Measurements from ENCODE around the gene COL6A2.

COL6A2 gene

DNA sequence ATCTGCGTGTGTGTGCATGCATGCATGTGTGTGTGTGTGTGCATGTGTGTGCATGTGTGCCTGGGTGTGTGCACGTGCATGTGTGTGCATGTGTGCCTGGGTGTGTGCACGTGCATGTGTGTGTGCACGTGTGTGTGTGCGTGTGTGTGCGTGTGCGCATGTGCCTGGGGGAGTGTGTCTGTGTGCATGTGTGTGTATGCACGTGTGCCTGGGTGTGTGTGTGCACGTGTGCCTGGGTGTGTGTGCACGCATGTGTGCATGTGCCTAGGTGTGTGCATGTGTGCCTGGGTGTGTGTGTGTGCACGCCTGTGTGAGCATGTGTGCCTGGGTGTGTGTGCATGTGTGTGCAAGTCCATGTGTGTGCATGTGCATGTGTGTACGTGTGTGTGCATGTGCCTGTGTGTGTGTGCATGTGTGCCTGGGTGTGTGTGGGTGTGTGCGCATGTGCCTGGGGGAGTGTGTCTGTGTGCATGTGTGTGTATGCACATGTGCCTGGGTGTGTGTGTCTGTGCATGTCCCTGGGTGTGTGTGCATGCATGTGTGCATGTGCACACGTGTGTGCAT, 29.3 kb upstream of the COL6A2 start:
- no peak overlapping the region for H3K27ac ChIP-seq (ENCODE audit: low read length, poor library complexity, severe bottlenecking)
- no peak overlapping the region for H3K23ac ChIP-seq (ENCODE audit: low read length in 2 of 2)
- H3K18ac ChIP-seq (ENCODE audit: low read depth in 1 of 2, low read length in 2 of 2): peak overlapping the region in 1 of 2 experiments; percentile 11
- no peaks in the 10 kb centered on the region for H3K27me3 ChIP-seq (ENCODE audit: control insufficient read depth in 1 of 2, insufficient read depth in 1 of 2, low read length in 2 of 2)
- peaks cover 0 to 4% of the 10 kb centered on the region in 2 experiments for H3K36me3 ChIP-seq (ENCODE audit: control insufficient read depth in 1 of 2, insufficient read depth in 2 of 2, low read depth in 1 of 2, low read length in 2 of 2)
- H2BK5ac ChIP-seq (ENCODE audit: low read depth, low read length, poor library complexity, severe bottlenecking): no peak overlapping the region
- 64% methylated on average over 14 of the region's 14 CpGs for WGBS
- no peak overlapping the region for H3K14ac ChIP-seq (ENCODE audit: low read length in 2 of 2)
- no peak overlapping the region for H3K9ac ChIP-seq (ENCODE audit: low read length)
- no peak overlapping the region for H3K4me3 ChIP-seq (ENCODE audit: insufficient read depth in 1 of 2, low read depth in 1 of 2, low read length in 2 of 2)
- no peak overlapping the region for H3K4me2 ChIP-seq (ENCODE audit: low read length, poor library complexity, severe bottlenecking)
- H2BK12ac ChIP-seq (ENCODE audit: low read length in 2 of 2): no peak overlapping the region
- H3K9me3 ChIP-seq (ENCODE audit: control insufficient read depth, low read length): no peaks in the 10 kb centered on the region
- no peak overlapping the region for H2AK5ac ChIP-seq (ENCODE audit: low read length, severe bottlenecking)
- no peak overlapping the region for H4K91ac ChIP-seq (ENCODE audit: low read length)
- H3K79me1 ChIP-seq (replicated peaks; ENCODE audit: low read length, poor library complexity, severe bottlenecking): no peaks in the 10 kb centered on the region
- DNase-seq: no peak
- H3K4me1 ChIP-seq (ENCODE audit: control insufficient read depth, insufficient read depth, low read depth, low read length): peaks cover 18% of the 10 kb centered on the region
- H4K8ac ChIP-seq (ENCODE audit: low read length): no peak overlapping the region
- H2AFZ ChIP-seq (ENCODE audit: low read depth, low read length): no peak overlapping the region
- no peak overlapping the region for H3K4ac ChIP-seq (ENCODE audit: low read depth in 1 of 2, low read length in 2 of 2)
- no peak overlapping the region for H2BK15ac ChIP-seq (ENCODE audit: low read depth, poor library complexity, severe bottlenecking)
- H2BK120ac ChIP-seq (ENCODE audit: low read depth, low read length): no peak overlapping the region

DNA sequence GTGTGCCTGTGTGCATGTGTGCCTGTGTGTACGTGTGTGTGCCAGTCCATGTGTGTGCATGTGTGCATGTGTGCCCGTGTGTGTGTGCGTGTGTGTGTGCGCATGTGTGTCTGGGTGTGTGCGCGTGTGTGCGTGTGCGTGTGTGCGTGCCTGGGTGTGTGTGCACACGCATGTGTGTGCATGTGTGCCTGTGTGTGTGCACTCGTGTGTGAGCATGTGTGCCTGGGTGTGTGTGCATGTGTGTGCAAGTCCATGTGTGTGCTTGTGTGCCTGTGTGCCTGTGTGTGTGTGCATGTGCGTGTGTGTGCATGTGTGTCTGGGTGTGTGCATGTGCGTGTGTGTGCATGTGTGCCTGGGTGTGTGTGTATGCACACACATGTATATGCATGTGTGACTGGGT, 28.7 kb upstream of the COL6A2 start:
- Histone ChIP-seq H3K4me1 (ENCODE audit: control insufficient read depth, insufficient read depth, low read depth, low read length) (peaks cover 18% of the 10 kb centered on the region), H3K14ac (ENCODE audit: low read length in 2 of 2) (no peak overlapping the region), H3K9ac (ENCODE audit: low read length) (no peak overlapping the region), H3K23ac (ENCODE audit: low read length in 2 of 2) (no peak overlapping the region), H3K79me1 (replicated peaks; ENCODE audit: low read length, poor library complexity, severe bottlenecking) (no peaks in the 10 kb centered on the region), H3K18ac (ENCODE audit: low read depth in 1 of 2, low read length in 2 of 2) (no peak overlapping the region), H2BK5ac (ENCODE audit: low read depth, low read length, poor library complexity, severe bottlenecking) (no peak overlapping the region), H3K36me3 (ENCODE audit: control insufficient read depth in 1 of 2, insufficient read depth in 2 of 2, low read depth in 1 of 2, low read length in 2 of 2) (peaks cover 0 to 4% of the 10 kb centered on the region in 2 experiments), H2BK120ac (ENCODE audit: low read depth, low read length) (no peak overlapping the region), H3K4me2 (ENCODE audit: low read length, poor library complexity, severe bottlenecking) (no peak overlapping the region), H3K4ac (ENCODE audit: low read depth in 1 of 2, low read length in 2 of 2) (no peak overlapping the region), H2AK5ac (ENCODE audit: low read length, severe bottlenecking) (no peak overlapping the region), H2BK12ac (ENCODE audit: low read length in 2 of 2) (no peak overlapping the region), H4K8ac (ENCODE audit: low read length) (no peak overlapping the region), H4K91ac (ENCODE audit: low read length) (no peak overlapping the region), H3K9me3 (ENCODE audit: control insufficient read depth, low read length) (no peaks in the 10 kb centered on the region), H3K27ac (ENCODE audit: low read length, poor library complexity, severe bottlenecking) (no peak overlapping the region), H2BK15ac (ENCODE audit: low read depth, poor library complexity, severe bottlenecking) (no peak overlapping the region), H2AFZ (ENCODE audit: low read depth, low read length) (no peak overlapping the region), H3K27me3 (ENCODE audit: control insufficient read depth in 1 of 2, insufficient read depth in 1 of 2, low read length in 2 of 2) (no peaks in the 10 kb centered on the region), H3K4me3 (ENCODE audit: insufficient read depth in 1 of 2, low read depth in 1 of 2, low read length in 2 of 2) (no peak overlapping the region)
- 88% methylated on average over 13 of the region's 13 CpGs for WGBS
- DNase-seq: no peak

DNA sequence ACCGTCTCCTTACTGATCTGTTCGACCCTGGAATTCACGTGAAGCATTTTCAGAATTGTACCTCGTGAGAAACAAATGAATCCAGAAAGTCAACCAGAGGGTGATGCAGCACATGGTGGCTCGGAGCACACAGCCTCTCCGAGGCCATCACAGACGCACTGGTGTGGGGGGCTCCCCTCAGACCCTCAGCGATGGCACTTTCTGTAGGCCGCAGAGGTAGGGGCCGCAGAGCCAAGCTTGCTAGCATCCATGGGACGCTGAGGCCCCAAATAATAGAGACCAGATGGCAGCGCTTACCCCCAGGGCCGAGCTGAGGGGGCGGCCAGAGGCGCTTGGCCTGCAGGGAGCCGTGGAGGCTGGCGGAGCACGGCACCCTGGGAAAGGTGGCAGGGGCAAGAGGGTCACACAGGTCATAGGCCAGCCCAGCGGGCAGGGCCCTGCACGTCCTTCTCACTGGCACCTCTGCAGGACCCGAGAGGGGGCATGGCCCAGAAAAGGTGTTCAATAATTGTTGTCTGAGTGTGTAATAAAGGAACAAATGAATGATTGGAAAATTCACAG, 28.1 kb upstream of the COL6A2 start:
- Histone ChIP-seq H2AK5ac (ENCODE audit: low read length, severe bottlenecking) (no peak overlapping the region), H4K91ac (ENCODE audit: low read length) (no peak overlapping the region), H3K4me3 (ENCODE audit: insufficient read depth in 1 of 2, low read depth in 1 of 2, low read length in 2 of 2) (no peak overlapping the region), H3K4me2 (ENCODE audit: low read length, poor library complexity, severe bottlenecking) (no peak overlapping the region), H3K4ac (ENCODE audit: low read depth in 1 of 2, low read length in 2 of 2) (no peak overlapping the region), H3K27me3 (ENCODE audit: control insufficient read depth in 1 of 2, insufficient read depth in 1 of 2, low read length in 2 of 2) (no peaks in the 10 kb centered on the region), H2BK5ac (ENCODE audit: low read depth, low read length, poor library complexity, severe bottlenecking) (no peak overlapping the region), H2BK120ac (ENCODE audit: low read depth, low read length) (no peak overlapping the region), H3K27ac (ENCODE audit: low read length, poor library complexity, severe bottlenecking) (no peak overlapping the region), H2AFZ (ENCODE audit: low read depth, low read length) (no peak overlapping the region), H3K9me3 (ENCODE audit: control insufficient read depth, low read length) (no peaks in the 10 kb centered on the region), H3K4me1 (ENCODE audit: control insufficient read depth, insufficient read depth, low read depth, low read length) (peaks cover 16% of the 10 kb centered on the region), H4K8ac (ENCODE audit: low read length) (no peak overlapping the region), H2BK12ac (ENCODE audit: low read length in 2 of 2) (peak overlapping the region in 1 of 2 experiments; percentile 10), H3K36me3 (ENCODE audit: control insufficient read depth in 1 of 2, insufficient read depth in 2 of 2, low read depth in 1 of 2, low read length in 2 of 2) (peaks cover 0 to 4% of the 10 kb centered on the region in 2 experiments), H3K79me1 (replicated peaks; ENCODE audit: low read length, poor library complexity, severe bottlenecking) (no peaks in the 10 kb centered on the region), H3K23ac (ENCODE audit: low read length in 2 of 2) (no peak overlapping the region), H2BK15ac (ENCODE audit: low read depth, poor library complexity, severe bottlenecking) (no peak overlapping the region), H3K9ac (ENCODE audit: low read length) (no peak overlapping the region), H3K14ac (ENCODE audit: low read length in 2 of 2) (no peak overlapping the region), H3K18ac (ENCODE audit: low read depth in 1 of 2, low read length in 2 of 2) (no peak overlapping the region)
- 96% methylated on average over 21 of the region's 21 CpGs for WGBS
- no peak for DNase-seq

DNA sequence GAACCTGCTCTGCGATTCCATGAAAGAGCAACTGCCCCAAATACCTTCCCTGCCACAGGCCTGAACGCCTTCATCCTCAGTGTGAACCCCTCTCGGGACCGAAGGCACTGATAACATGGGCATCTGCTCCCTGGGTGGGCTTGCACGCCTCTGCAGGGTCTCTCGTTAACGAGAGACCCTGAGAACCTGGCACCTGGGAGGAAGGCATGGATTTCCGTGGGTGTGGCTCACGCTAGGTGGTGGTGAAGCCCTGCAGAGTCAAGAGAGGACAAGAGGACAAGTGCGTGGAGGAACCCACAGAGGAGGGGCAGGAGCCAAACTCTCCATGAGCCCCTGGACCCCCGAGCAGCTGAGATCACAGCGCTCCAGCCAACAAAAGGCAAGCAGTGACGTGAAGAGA, 26.8 kb upstream of the COL6A2 start:
- no peaks in the 10 kb centered on the region for H3K27me3 ChIP-seq (ENCODE audit: control insufficient read depth in 1 of 2, insufficient read depth in 1 of 2, low read length in 2 of 2)
- H2AK5ac ChIP-seq (ENCODE audit: low read length, severe bottlenecking): peak overlapping the region; percentile 46
- no peaks in the 10 kb centered on the region for H3K9me3 ChIP-seq (ENCODE audit: control insufficient read depth, low read length)
- H3K79me1 ChIP-seq (replicated peaks; ENCODE audit: low read length, poor library complexity, severe bottlenecking): no peaks in the 10 kb centered on the region
- peak overlapping the region in 1 of 2 experiments; percentile 42 for H3K14ac ChIP-seq (ENCODE audit: low read length in 2 of 2)
- H2AFZ ChIP-seq (ENCODE audit: low read depth, low read length): no peak overlapping the region
- 88% methylated on average over 13 of the region's 13 CpGs for WGBS
- peak overlapping the region in 1 of 2 experiments; percentile 26 for H3K4ac ChIP-seq (ENCODE audit: low read depth in 1 of 2, low read length in 2 of 2)
- H2BK120ac ChIP-seq (ENCODE audit: low read depth, low read length): peak overlapping the region; percentile 39
- H2BK12ac ChIP-seq (ENCODE audit: low read length in 2 of 2): peak overlapping the region; percentile 10 to 14
- H2BK15ac ChIP-seq (ENCODE audit: low read depth, poor library complexity, severe bottlenecking): peak overlapping the region; percentile 40
- no peak overlapping the region for H3K4me2 ChIP-seq (ENCODE audit: low read length, poor library complexity, severe bottlenecking)
- H3K18ac ChIP-seq (ENCODE audit: low read depth in 1 of 2, low read length in 2 of 2): no peak overlapping the region
- no peak overlapping the region for H3K27ac ChIP-seq (ENCODE audit: low read length, poor library complexity, severe bottlenecking)
- DNase-seq: no peak
- H3K4me1 ChIP-seq (ENCODE audit: control insufficient read depth, insufficient read depth, low read depth, low read length): peaks cover 6% of the 10 kb centered on the region
- H2BK5ac ChIP-seq (ENCODE audit: low read depth, low read length, poor library complexity, severe bottlenecking): no peak overlapping the region
- no peak overlapping the region for H3K23ac ChIP-seq (ENCODE audit: low read length in 2 of 2)
- H3K9ac ChIP-seq (ENCODE audit: low read length): no peak overlapping the region
- peak overlapping the region; percentile 75 for H4K91ac ChIP-seq (ENCODE audit: low read length)
- H3K36me3 ChIP-seq (ENCODE audit: control insufficient read depth in 1 of 2, insufficient read depth in 2 of 2, low read depth in 1 of 2, low read length in 2 of 2): peaks cover 0 to 4% of the 10 kb centered on the region in 2 experiments
- no peak overlapping the region for H4K8ac ChIP-seq (ENCODE audit: low read length)
- no peak overlapping the region for H3K4me3 ChIP-seq (ENCODE audit: insufficient read depth in 1 of 2, low read depth in 1 of 2, low read length in 2 of 2)

Data from mesenchymal stem cell (in vitro differentiated cells and primary cell).